GM21786 (cell line): ENCODE measurements around the gene PTPRH.
"Not testable (repeated sequence)": the region's sequence is repeated elsewhere in the genome, so short reads cannot be mapped to it uniquely, and the experiment has no call there.

Source experiments
- ATAC-seq: cut with Tn5 transposase; IDR thresholded peaks from one replicate; pipeline ENCODE4 v1.9.1; 2021; ENCODE audit not compliant: unreplicated experiment

Gene PTPRH

DNA sequence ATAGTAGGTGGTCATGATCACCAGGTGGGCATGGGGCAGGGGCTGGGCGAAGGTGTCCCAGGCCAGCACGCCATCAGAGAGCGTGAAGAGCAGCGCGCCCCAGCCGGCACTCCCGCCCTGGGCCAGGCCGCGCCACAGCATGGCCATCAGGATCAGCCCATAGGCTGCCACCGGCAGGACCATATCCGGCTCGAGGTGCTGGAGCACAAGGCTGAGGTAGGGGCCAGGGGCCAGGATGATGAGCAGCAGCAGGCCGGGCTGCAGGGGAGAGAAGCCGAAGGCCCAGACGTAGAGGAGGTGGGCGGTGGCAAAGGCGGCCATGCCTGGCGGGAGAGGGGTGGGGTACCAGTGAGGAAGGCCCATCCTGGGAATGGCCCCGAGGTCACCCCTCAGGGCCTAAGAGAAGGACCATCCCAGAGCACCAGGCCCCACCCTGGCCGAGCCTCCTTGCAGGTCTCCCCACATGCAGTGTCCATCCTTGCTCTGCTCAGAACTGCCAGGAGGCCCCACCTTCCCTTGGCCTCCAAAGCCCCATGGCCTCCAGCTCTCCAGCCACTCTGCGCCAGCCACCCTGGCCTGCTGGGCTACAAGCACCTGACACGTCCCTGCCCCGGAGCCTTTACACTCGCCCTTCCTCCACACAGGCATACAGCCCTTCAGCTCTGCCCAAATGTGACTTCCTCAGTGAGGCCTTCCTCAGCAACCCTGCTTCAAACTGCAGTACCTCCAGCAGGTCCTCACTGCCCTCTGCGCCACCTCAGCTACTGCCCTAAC is 18.1 kb upstream of the PTPRH start:
- ATAC-seq, result no peak

DNA sequence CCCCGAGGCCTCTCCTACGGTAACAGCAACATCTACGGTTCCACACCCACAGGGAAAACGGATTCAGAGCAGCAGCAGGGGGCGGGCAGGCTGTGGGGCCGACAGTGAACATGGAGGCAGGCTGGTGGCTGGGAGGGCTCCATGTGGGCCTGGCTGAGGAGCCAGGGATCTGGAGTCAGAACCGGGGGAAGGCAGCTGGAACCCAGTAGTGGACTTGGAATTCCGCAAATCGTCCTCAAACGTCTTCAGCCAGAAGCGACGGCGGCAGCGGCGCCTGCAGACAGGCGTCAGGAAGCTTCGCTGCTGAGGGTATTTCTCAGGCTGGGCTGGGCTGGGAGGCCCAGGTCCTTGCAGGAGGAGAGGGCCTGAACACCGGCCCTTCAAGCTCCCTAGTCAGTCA is 17.5 kb upstream of the PTPRH start:
- no peak for ATAC-seq

DNA sequence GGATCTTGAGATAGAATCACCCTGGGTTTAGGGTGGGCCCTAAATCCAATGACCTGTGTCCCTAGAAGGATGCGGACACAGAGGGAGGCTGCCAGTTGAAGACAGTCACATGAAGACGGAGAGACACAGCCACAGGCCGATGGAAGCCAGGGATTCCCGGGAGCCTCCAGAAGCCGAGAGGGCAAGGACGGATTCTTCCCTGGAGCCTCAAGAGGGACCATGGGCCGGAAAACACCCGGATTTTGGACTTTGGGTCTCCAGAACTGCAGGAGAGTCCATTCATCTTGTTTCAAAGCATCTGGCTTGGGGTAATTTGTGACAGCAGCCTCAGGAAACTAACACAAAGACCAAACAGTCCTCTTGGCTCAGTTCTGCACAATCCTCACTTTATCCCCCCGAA is 17.0 kb upstream of the PTPRH start:
- ATAC-seq, result no peak

DNA sequence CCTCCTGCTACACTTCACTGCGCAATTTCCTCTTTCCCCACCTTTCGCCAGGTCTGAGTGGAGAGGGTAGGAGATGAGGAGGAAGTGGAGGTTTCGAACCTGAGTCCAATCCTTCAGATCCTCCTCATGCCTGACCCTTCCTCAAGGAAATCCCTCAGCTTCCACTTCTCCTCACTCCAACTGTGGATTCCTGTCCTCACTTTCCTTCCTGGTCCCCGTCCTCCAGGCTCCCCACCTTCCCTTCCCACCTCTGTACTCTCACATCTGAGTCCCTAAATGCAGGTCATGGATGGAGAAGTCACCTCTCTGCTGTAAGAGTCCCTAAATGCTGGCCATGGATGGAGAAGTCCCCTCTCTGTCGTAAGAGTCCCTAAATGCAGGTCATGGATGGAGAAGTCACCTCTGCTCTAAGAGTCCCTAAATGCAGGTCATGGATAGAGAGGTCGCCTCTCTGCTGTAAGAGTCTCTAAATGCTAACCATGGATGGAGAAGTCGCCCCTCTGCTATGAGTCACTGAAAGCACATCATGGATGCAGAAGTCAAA is 16.2 kb upstream of the PTPRH start:
- ATAC-seq, result no peak

DNA sequence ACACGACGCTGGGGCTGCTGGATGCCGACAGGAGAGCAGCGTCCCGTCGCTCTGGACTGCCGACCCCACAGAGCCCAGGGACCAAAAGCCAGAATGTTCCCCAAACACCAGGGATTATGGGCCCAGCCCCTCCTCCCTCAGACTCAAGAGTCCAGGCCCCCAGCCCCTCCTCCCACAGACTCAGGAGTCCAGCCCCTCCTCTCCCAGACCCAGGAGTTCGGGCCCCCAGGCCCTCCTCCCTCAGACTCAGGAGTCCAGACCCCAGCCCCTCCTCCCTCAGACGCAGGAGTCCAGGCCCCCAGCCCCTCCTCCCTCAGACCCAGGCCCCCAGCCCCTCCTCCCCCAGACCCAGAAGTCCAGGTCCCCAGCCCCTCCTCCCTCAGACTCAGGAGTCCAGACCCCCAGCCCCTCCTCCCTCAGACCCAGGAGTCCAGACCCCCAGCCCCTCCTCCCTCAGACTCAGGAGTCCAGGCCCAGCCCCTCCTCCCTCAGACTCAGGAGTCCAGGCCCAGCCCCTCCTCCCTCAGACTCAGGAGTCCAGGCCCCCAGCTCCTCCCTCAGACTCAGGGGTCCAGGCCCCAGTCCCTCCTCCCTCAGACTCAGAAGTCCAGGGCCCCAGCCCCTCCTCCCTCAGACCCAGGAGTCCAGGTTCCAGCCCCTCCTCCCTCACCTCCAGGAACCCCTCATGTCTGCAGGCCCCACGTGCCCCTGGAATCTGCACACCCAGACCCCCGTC is 15.5 kb upstream of the PTPRH start:
- ATAC-seq, result not testable (repeated sequence)

DNA sequence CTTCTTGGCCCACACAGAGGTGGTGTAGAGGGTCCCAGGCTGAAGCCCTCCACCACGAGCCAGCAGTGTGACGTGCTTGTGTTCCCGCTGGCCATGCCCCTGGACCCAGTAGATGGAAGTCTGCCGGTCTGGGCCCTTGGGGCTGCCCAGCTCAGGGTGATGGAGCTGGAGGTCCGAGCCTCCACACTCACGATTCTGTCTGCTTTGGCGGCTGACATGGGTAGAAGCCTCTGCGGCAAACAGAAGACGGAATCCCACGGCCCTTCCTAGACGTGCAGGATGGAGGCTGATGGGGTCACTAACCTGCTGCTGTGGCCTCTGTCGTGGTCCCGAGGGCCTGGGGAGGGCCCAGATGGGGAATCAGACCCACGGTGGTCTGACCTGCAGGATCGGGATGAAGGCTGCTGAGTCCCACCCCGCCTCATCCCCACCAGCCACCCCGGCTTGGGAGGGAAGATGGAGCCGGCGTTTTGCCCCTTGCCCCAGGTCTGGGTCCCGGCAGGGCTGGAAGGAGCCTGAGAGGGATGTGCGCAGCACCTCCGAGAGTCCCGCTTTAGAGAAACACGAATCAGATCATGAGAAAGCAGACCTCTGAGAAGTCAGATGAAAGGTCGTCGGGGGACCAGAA is 14.9 kb upstream of the PTPRH start:
- no peak for ATAC-seq

DNA sequence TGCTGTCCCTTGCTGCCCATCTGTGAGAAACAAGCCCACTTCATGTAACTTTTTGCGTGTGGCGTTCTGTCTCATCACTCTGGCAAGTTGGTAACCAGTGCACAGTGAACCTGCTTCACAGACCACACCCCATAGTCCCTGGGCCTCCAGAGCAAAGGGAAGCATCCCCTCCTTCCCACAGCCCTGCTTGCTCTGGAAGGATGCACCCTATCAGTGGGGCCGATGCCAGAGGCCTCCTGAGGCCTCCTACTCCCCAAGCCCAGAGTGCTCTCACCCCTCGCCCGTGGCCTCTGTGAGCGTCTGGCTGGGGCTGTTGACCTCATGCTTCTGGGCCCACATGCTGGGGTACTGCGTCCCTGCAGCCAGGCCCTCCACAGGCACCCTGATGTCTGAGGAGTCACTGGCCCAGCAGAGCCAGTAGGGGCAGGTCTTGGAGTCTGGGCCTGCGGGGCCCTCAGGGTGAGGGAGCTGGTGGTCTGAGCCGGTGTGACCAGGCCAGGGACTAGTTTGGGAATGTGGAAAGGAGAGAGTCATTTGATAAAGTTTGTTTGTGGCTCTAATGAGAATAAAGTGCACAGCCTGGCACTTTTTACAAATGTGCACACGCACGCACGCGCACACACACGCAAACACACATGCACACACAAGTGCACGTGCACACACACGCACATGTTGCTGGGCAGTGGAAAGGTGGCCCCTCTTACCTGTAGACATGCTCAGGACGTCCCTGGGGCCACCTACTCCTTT is 14.2 kb upstream of the PTPRH start:
- ATAC-seq, result no peak

DNA sequence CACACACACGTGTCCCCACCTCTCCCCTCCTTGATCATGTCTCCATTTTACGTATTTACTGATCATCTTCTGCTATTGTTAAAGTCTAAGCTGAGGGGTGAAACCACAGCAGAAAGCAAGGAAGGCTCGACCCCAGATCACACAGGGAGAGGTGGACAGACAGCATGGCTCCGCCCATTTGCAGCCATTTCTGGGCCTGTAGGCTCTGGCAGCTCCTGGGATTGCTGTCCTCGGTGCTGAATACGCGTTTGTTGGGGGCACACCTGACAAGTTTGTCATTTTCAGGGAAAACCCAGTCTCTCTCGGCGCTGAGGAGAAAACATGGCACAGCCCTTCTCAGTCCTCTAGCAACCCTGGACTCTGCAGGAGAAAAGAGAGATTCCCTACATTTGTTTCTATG is 11.2 kb upstream of the PTPRH start:
- ATAC-seq, result no peak

DNA sequence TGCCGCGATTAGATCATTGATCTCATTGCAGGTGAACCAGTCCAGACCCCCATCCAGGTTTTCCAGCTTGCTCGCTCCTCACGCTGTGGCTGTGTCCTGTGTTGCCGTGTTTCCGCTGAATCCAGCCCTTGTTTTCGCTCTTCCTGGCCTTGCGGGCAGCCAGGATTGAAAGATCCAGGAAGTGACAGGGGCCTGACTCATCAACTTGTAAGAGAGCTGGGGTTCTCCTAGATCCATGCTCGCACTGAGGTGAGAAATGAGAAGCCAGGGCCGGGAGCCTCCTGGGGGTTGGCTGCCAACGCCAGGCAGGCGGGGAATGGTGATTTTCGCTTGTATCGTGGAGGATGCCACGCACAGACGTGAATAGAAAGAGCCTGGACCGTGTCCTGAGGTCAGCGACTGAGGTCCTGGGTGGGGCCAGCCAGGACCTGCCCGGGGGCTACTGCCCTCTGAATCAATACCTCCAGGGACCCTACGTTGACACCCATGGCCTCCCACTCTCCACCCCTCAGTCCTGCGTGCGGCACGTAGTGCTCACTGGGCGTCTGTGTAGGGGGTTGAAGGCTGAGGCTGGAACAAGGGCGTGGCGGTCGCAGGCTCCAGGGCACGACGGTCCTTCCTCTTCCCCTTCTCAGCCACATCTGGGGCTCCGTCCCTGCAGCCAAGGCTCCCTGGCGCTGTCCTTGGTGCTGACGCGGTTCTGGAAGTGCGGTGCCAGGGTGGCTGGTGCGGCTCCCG is 7.3 kb upstream of the PTPRH start:
- ATAC-seq, result no peak

DNA sequence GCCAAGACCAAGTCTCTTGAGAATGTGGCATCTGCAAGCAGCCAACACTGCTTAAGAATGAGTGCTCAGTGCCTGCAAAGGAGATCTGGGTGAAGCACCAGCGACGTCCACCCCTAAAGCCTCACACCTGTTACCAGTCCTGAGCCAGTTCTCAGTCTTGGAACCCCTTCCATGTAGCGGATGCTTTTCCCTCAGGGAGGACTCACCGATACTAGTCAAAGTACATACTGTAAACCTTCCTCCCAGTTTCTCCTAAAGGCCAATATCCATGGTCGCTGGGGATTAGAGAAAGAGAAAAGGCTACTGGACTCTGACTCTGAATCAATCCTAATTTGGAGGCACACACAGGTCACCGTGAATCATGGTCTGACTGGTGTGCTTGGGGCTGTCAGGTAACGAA is 4.2 kb upstream of the PTPRH start:
- ATAC-seq, result no peak

DNA sequence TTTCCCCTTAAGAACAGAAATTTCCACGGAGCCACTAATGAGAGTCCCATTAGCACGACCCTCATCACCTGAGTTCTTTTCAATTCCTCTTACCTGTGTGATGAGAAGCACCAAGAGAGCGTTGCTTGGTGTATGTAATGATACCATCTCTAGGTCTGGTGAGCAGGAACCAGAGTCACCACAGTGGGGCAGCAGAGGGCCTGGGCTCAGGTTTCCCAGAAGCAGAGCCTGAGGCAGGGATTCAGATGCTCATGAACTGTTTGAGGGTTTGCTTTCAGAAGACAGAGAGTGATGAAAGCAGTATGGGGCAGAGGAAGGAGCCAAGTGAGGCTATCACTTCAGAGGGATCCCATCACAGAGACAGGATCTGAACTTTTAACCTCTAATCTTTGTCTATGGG is 3.1 kb upstream of the PTPRH start:
- ATAC-seq, result no peak

DNA sequence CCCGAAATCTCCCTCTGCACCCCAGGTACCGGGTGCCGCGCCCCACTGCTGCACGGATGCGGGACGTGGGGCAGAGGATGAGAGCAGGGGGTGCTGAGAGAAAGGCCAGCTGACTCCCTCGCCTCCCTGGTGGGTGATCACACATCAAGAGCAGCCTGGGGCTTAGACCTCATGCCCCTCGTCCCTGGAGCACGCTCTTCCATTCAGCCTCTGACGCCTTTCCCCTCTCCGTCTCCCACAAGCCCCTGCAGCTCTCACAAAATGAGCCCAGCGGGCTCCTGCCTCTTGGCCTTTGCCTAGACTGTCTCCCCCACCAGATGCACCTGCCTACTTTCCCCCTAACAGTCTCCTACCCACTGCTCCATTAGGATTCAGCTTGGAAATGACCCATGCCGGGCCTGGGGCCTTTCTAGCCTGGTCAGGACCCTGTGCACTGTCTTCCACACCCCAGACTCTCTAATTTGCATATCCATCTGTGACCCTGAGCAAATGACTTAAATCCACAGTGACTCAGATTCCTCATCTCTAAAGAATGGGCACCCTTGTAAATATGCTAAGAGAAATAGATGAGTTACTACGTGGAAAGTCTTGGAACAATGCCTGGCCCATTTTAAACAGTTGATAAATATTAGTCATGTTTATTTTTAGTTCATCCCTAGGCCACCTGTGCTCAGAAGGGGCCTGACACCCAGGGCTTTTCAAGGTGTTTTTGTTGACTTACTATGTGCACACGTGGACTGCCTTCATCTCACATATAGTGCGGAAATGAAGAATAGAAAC is 582 bp upstream of the PTPRH start:
- ATAC-seq, result no peak

DNA sequence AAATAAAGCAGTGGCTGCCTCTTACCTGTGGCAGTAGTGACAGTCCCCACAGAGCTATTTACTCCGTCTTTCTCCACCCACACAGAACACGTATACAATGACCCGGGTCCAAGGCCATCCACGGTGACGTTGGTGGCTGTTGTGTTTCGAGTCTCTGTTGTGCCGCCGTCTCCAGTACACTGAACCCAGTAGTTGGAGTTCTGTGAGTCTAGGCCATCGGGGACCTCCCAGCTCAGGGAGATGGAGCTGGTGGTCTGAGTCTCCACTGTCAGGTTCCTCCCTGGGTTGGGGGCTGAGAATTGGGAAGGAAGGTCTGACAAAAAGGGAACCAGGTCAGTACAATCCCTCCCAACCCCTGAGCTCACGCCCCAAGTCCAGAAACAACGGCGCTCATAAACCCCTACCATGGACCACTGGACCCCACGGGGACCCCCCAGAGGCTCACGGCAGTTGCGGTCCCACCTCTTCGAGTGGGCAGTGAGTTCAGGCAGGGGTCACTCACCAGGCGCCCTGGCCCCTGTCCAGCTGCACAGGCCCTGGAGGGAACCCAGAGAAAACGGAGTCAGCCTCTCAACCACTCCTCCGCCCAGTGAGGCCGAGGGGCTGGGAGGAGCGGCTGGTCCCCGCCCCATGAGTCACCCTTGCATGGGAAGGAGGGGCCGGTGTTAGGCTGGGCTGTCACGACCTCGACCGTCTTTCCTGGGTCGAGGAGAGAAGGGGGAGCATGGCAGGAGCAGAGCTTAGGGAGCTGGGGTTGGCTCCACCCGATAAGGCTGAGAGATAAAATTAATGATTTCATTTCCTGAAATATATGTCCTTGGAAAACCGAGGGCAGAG is 2.4 kb downstream of the PTPRH start:
- ATAC-seq, result no peak

DNA sequence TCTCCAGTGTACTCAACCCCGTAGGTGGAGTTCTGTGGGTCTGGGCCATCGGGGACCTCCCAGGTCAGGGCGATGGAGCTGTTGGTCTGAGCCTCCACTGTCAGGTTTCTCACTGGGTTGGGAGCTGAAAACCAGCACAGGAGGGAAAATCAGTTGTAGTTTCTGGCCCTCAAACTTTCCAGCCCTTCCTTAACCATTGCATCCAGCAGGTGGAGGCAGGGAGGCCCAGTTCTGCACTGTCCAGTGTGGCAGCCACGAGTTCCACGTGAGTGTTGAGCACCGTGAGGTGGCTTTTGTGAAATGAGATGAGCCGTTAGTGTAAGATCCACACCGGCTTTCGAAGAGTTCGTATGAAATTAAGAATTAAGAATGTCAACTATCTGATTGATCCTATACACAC is 7.1 kb downstream of the PTPRH start:
- ATAC-seq, result not testable (repeated sequence)

DNA sequence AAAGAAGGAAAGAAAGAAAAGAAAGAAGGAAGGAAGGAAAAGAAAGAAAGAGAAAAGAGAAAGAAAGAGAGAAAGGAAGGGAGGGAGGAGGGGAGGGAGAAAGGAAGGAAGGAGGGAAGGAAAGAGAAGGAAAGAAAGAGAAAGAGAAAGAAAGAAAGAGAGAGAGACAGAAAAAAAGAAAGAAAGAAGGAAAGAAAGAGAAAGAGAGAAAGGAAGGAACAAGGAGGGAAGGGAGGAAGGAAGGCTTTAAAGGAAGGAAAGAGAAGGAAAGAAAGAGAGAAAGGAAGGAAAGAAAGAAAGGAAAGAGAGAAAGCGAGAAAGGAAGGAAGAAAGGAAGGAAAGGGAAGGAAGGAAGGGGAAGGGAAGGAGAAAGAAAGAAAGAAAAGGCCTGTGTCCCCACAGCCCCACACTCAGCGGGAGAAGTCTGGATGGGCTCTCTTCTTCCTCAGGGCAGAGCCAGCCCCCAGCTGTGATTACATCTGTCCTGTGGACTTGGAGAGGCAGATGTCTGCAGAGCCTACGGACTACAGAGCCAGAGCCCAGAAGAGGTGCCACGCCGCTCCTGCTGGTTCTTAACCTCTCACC is 9.6 kb downstream of the PTPRH start:
- no peak for ATAC-seq

DNA sequence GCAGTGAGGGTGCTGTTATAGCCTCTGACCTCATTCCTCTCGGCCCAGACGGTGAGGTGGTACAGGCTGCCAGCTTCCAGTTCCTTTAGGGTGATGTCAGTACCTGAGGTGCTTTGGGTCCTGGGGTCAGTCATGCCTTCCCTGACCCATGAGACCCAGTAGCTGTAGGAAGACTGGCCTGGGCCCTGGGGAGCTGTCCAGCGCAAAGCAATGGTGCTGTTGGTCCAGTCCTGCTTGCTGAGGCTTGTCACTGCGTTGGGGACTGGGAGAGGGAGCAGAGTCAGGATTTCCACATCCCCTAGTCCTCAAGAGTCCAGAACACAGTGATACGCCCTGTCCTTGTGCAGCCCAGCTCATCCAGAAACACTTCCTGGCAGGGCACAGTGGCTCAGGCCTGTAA is 10.7 kb downstream of the PTPRH start:
- no peak for ATAC-seq

DNA sequence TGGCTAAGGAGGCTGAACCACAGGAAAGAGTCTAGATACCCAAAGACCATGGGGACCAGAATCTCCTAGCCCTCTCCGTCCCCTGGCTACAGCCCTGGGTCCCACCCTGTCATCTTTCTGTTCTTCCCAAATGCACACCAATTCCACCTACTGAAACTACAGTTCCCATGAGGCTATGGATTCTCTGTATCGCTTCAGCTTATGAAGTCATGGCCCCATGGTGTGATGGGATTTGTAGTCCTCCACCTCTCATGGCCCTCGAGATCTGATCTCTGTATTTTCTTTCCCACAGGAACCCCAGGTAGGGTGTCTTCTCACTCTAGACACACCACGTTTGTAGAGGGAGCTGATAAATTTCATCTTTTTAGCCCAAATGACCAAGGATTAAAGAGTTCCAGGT is 11.8 kb downstream of the PTPRH start:
- no peak for ATAC-seq

DNA sequence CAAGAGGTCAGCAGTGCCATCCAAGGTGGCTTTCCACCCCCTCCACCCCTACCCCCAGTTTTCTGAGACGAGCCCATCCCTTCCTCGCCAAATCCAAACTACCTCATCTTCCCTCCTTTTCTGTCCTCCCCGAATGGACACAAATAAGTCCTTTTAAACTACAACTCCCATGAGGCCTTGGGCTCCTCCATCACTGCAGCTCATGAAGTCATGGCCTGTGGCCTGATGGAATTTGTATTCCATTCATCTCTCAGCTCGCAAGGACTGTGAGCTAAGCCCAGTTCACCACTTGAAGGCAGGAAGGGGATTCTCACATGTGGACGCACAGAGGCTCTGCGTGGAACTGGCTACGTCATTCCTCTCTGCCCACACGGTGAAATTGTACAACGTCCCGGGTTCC is 12.5 kb downstream of the PTPRH start:
- no peak for ATAC-seq

DNA sequence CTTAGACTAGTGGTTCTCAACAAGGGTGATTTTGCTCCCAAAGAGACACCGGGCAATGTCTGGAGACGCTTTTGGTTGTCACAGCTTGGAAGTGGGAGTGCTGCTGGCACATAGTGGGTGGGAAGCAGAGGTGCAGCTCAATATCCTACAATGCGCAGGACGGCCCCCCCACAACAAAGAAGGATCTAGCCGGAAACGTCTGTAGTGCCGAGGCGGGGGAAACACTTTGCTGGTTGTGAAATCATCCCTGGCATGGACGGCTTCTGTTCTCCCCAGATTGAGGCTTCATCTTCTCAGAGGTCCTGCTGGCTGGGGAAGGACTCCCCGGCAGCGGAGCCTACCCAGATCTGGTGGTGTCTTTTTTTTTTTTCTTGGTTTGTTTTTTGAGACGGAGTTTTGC is 15.8 kb downstream of the PTPRH start:
- no peak for ATAC-seq
